Measurements from ENCODE around the gene LMAN2. TPM values are rescaled to one million over a fixed set of nuclear protein-coding genes. Genes with fewer than 3 reads are reported as not detected.
"Not testable (repeated sequence)": the region's sequence is repeated elsewhere in the genome, so short reads cannot be mapped to it uniquely, and the experiment has no call there.

The LMAN2 gene
- total and polyA plus RNA-seq, 8 donors = 71.1 to 128 (median 92.6) TPM

DNA sequence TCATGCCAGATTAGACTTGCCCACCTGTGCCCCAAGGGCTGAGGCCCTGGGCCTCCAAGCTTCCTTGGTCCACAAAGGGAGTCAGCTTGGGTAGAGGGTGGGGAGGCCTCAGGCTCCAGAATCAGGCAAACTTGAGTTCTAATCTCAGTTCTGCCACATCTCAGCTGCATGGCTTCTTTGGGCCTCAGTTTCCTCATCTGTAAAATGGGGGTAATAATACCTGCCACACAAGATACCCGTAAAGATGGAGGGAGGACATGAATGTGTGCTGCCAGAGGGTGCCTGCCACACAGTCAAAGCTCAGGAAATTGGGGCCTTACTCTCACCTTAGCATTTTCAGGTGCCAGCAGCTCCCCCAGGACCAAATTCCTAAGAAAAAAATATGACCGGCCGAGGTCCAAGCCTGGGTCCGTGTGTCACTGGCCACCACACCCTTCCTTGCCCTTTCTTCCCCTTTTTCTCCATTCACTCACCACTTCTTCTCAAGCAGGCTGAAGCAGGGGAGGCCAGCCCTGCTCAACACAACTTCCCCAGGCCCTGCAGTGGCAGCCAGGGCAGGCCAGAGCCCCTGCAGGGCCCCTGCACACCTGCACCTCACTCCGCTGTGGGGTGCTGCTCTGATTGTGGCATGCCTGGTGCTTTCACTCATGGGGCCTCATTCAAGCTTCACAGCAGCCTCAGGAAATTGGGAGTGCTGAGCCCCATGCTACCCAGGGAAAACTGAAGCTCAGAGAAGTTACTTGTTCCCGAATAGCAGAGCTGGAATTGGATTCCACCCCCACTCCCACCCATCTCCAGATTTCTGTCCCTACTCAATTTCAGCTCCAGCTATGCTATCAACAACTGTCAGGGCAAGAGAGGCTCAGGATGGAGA is 10.2 kb upstream of the LMAN2 start:
- peak overlapping the region in 1 of 4 donors; percentile 36 for H3K27ac ChIP-seq
- ATAC-seq = no peak
- no peaks in the 10 kb centered on the region for H3K9me3 ChIP-seq
- DNase-seq = peak in 2 of 6 donors; percentile 29 to 32
- H3K4me3 ChIP-seq = no peak overlapping the region
- no peaks in the 10 kb centered on the region for H3K27me3 ChIP-seq
- WGBS, 2 donors = 87 to 91% methylated on average over 6 of the region's 6 CpGs
- no peaks in the 10 kb centered on the region for H3K36me3 ChIP-seq
- H3K4me1 ChIP-seq = peaks cover 9 to 19% (median 9%) of the 10 kb centered on the region in 3 donors
- no peak for FAIRE-seq
- TF ChIP-seq, protein P1, sequence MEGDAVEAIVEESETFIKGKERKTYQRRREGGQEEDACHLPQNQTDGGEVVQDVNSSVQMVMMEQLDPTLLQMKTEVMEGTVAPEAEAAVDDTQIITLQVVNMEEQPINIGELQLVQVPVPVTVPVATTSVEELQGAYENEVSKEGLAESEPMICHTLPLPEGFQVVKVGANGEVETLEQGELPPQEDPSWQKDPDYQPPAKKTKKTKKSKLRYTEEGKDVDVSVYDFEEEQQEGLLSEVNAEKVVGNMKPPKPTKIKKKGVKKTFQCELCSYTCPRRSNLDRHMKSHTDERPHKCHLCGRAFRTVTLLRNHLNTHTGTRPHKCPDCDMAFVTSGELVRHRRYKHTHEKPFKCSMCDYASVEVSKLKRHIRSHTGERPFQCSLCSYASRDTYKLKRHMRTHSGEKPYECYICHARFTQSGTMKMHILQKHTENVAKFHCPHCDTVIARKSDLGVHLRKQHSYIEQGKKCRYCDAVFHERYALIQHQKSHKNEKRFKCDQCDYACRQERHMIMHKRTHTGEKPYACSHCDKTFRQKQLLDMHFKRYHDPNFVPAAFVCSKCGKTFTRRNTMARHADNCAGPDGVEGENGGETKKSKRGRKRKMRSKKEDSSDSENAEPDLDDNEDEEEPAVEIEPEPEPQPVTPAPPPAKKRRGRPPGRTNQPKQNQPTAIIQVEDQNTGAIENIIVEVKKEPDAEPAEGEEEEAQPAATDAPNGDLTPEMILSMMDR (IDR thresholded peaks at IDR 0.05) = no peak
- intact Hi-C loops (cut with DNase I) = no loop called here

DNA sequence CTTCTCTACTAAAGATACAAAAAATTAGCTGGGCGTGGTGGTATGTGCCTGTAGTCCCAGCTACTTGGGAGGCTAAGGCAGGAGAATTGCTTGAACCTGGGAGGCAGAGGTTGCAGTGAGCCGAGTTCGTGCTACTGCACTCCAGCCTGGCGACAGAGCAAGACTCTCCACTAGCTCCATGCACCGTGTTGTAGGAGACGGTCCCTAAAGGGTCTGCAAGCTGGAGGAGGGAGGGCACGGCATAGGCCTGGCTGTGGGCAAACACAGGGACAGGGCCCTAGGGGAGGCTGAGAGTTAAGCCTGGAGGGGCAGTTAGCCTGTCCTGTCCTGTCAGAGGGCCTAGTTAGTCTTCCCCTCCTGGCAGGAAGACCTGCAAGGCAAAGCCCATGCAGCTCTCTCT is 9.3 kb upstream of the LMAN2 start:
- WGBS, 2 donors = 92 to 94% methylated on average over 7 of the region's 7 CpGs
- H3K4me1 ChIP-seq = peaks cover under 1 to 12% (median 3%) of the 10 kb centered on the region in 3 donors
- DNase-seq = peak in 2 of 6 donors; percentile 27 to 45
- H3K27ac ChIP-seq; FAIRE-seq; H3K36me3 ChIP-seq; ATAC-seq; intact Hi-C loops (cut with DNase I); H3K27me3 ChIP-seq; H3K9me3 ChIP-seq; H3K4me3 ChIP-seq: not testable (repeated sequence)

DNA sequence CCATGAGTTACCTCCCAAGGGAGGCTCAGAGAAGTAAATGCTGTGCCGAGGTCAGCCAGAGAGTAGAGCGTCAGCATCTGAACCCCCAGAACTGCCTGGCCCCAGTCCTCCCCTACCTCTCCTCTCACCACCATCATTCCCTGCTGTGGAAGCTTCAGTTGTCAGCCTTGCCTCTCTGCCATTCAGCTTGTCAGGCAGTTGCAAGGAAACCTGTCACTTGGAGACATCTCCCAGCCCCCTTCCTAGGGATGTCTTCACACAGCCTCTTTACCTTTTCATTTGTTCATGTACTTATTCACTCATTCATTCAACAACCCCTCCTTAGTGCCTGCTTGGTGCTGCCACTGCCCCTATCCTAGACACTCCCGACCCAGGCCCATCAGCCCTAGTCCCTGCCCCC is 8.4 kb upstream of the LMAN2 start:
- DNase-seq (peak in 2 of 6 donors; percentile 13 to 24), FAIRE-seq (no peak), ATAC-seq (no peak)
- intact Hi-C loops (cut with DNase I) = no loop called here
- TF ChIP-seq, protein P1 (IDR thresholded peaks at IDR 0.05) = no peak
- WGBS, 2 donors = 66 to 75% methylated on average over 3 of the region's 3 CpGs
- Histone ChIP-seq H3K9me3 (no peaks in the 10 kb centered on the region), H3K36me3 (no peaks in the 10 kb centered on the region), H3K27ac (no peak overlapping the region), H3K4me1 (peaks cover 0 to 7% (median 0%) of the 10 kb centered on the region in 3 donors), H3K27me3 (no peaks in the 10 kb centered on the region), H3K4me3 (no peak overlapping the region)

DNA sequence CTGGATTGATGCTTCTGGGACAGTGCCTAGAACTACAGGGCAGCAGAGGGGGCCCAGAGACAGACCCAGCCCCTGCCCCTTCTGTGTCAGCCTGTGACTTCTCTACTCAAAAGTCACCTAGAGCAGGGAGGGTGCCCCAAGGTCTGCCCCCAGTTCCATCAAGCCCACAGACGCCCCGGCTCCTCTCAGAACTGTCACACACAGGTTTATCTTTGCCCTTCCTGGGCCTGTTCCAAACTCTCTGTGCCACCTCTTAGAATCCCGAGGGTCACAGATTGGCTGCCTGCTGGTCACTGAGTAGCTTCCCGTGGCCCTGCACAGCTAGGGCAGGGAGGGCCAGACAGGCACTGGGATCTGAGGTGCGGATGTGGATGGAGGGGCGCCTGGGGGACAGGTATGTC is 8.0 kb upstream of the LMAN2 start:
- no peaks in the 10 kb centered on the region for H3K27me3 ChIP-seq
- WGBS, 2 donors = 69 to 79% methylated on average over 6 of the region's 6 CpGs
- TF ChIP-seq, protein P1 (IDR thresholded peaks at IDR 0.05) = no peak
- FAIRE-seq = no peak
- DNase-seq = peak in 2 of 6 donors; percentile 14 to 54
- intact Hi-C loops (cut with DNase I) = no loop called here
- H3K4me1 ChIP-seq = peaks cover 0 to 7% (median 0%) of the 10 kb centered on the region in 3 donors
- H3K27ac ChIP-seq = no peak overlapping the region
- ATAC-seq = no peak
- H3K4me3 ChIP-seq = no peak overlapping the region
- H3K36me3 ChIP-seq = no peaks in the 10 kb centered on the region
- H3K9me3 ChIP-seq = no peaks in the 10 kb centered on the region

DNA sequence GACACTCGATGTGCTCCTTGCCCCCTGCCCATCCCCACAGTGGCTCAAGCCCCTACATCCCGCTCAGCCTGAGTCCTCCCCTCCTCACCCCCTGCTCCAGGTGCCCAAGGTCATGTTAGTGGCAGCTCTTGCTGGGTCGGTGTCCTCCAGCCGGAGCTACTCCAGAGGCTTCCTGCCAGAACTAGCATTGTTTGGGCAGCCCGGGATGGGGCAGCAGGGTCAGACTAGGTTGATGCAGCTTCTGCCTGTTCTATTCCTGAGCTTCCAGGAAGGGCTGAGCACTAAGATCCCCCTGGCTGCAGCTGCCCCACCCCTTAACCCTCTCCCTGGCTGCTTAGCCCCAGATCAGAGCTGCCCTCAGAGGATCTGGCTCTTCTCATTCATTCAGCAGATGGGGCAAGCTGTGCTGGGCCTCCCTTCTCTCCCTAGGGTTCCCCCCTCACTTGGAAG is 6.9 kb upstream of the LMAN2 start:
- Histone ChIP-seq H3K4me1 (peaks cover 0 to 2% (median 0%) of the 10 kb centered on the region in 3 donors), H3K27ac (no peak overlapping the region), H3K36me3 (no peaks in the 10 kb centered on the region), H3K27me3 (no peaks in the 10 kb centered on the region), H3K4me3 (peak overlapping the region in 1 of 4 donors; percentile 39), H3K9me3 (no peaks in the 10 kb centered on the region)
- intact Hi-C loops (cut with DNase I) = no loop called here
- WGBS, 2 donors = 22 to 23% methylated on average over 5 of the region's 5 CpGs
- FAIRE-seq (no peak), DNase-seq (peak in 1 of 6 donors; percentile 12), ATAC-seq (no peak)
- TF ChIP-seq, protein P1 (IDR thresholded peaks at IDR 0.05) = no peak

Data from pancreas (tissue), 10 donors.